Cardiac muscle cell (in vitro differentiated cells and primary cell): ENCODE measurements around the gene AKAP10. TPM values are rescaled to one million over a fixed set of nuclear protein-coding genes. Genes with fewer than 3 reads are reported as not detected.

Experiments used
- DNase-seq, 2 donors: peaks; one replicate each; pipeline versions ENCODE4 v3.0.0 to v3.0.0-alpha.2; 2010 to 2017; ENCODE audit warnings: low read depth in 1 of 2, low spot score in 1 of 2
- H3K27ac ChIP-seq: fragments of 200-600 bp; sonication (generic); 2 replicates; pipeline ENCODE4 v1.5.1; 2016
- H3K27me3 ChIP-seq: fragments of 200-600 bp; sonication (generic); 2 replicates; pipeline ENCODE4 v1.6.0; 2016; ENCODE audit warnings: control low read depth
- H3K36me3 ChIP-seq: fragments of 200-600 bp; sonication (generic); 2 replicates; pipeline ENCODE4 v1.5.1; 2016; ENCODE audit warnings: control low read depth
- H3K4me1 ChIP-seq: fragments of 200-600 bp; sonication (generic); 2 replicates; pipeline ENCODE4 v1.8.1; 2017; ENCODE audit warnings: low read depth, mild to moderate bottlenecking, mixed run types
- H3K4me3 ChIP-seq: fragments of 200-600 bp; sonication (generic); 2 replicates; pipeline ENCODE4 v1.5.1; 2016; ENCODE audit warnings: mild to moderate bottlenecking
- H3K9me3 ChIP-seq: fragments of 200-600 bp; sonication (generic); 2 replicates; pipeline ENCODE4 v1.5.1; 2017; ENCODE audit warnings: low read depth, mild to moderate bottlenecking, control low read depth
- polyA plus RNA-seq: library from polyadenylated mRNA; unstranded; fragments of >200 nt; fragmentation: Nextera tagmentation; extraction: Ambion mirVana; gene quantifications from 2 replicates; pipeline ENCODE4 v1.2.1, GENCODE V29; 2016
- total RNA-seq: library from RNA; depleted of rRNA; stranded (reverse); fragments of >200 nt; gene quantifications from 2 replicates; pipeline ENCODE4 v1.2.3, GENCODE V29; 2016
- TF ChIP-seq, protein P1 (sequence below): IDR thresholded peaks from 2 replicates; pipeline ENCODE4 v1.5.1; 2012; ENCODE audit warnings: low read depth, mild to moderate bottlenecking, low read length

Gene AKAP10
- total and polyA plus RNA-seq, 2 experiments from 2014 or later, result 12.6 to 16.3 TPM

GRCh38 chr17:19877364-19877945 is 100.2 kb downstream of the AKAP10 start:
- no peak for DNase-seq
- TF ChIP-seq, protein P1, sequence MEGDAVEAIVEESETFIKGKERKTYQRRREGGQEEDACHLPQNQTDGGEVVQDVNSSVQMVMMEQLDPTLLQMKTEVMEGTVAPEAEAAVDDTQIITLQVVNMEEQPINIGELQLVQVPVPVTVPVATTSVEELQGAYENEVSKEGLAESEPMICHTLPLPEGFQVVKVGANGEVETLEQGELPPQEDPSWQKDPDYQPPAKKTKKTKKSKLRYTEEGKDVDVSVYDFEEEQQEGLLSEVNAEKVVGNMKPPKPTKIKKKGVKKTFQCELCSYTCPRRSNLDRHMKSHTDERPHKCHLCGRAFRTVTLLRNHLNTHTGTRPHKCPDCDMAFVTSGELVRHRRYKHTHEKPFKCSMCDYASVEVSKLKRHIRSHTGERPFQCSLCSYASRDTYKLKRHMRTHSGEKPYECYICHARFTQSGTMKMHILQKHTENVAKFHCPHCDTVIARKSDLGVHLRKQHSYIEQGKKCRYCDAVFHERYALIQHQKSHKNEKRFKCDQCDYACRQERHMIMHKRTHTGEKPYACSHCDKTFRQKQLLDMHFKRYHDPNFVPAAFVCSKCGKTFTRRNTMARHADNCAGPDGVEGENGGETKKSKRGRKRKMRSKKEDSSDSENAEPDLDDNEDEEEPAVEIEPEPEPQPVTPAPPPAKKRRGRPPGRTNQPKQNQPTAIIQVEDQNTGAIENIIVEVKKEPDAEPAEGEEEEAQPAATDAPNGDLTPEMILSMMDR, result no peak
- no peaks in the 10 kb centered on the region for H3K27me3 ChIP-seq
- no peak overlapping the region for H3K4me3 ChIP-seq
- no peaks in the 10 kb centered on the region for H3K4me1 ChIP-seq
- H3K36me3 ChIP-seq, result no peaks in the 10 kb centered on the region
- no peak overlapping the region for H3K27ac ChIP-seq
- no peaks in the 10 kb centered on the region for H3K9me3 ChIP-seq

DNA sequence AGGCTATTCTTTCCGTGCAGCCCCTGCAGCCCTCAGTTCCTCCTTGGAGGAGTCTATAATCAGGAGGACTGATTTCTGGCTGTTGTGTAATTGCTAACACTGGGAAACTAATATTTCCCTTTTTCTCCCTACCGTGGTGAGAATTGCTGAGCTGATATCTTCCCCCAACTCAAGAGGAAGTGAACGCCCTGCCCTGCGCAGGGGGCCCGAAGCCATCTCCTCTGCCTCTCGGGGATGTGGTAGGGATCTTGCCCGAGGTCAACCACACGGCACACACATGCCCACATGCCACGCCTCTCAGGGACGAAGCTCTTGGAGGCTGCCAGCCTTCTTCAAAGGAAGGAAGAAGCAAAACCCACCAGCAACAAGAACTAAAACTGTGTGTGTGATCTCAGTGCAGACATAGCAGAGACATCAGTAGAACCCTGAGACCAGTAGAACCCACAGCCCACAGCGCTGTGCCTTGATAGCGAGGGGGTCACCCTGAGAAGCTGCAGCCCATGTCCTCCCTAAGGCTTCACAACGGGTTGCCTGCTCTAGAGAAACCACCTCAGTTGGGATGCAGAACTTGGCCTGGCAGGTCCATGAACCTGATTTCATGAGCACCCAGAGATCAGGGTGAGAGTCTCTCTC is 101.0 kb downstream of the AKAP10 start:
- no peak overlapping the region for H3K27ac ChIP-seq
- TF ChIP-seq, protein P1, result no peak
- DNase-seq, result no peak
- no peaks in the 10 kb centered on the region for H3K4me1 ChIP-seq
- H3K27me3 ChIP-seq, result no peaks in the 10 kb centered on the region
- no peak overlapping the region for H3K4me3 ChIP-seq
- H3K36me3 ChIP-seq, result no peaks in the 10 kb centered on the region
- H3K9me3 ChIP-seq, result no peaks in the 10 kb centered on the region

GRCh38 chr17:19874256-19874655 is 103.4 kb downstream of the AKAP10 start:
- Histone ChIP-seq H3K4me3 (no peak overlapping the region), H3K4me1 (no peaks in the 10 kb centered on the region), H3K27ac (no peak overlapping the region), H3K9me3 (no peaks in the 10 kb centered on the region), H3K36me3 (no peaks in the 10 kb centered on the region), H3K27me3 (no peaks in the 10 kb centered on the region)
- DNase-seq, result no peak
- TF ChIP-seq, protein P1, result no peak

DNA sequence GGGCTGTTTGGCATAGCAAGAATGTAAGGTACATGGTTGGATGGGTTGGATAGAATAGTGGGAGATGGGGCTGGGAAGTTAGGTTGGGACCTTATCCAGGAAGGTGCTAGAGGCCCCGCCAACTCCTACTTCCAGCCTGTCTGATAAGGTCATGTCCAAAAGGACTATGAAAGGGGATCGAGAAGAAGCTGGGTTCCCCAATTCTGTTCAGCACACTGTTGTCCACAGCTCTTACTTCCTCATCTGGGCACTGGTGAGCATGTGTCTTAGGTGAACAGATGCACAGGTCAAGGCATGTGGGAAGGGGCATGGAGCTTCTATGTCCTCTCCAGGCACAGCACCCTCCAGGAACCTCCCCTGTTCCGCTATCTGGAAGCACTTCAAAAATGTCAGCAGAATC is 104.3 kb downstream of the AKAP10 start:
- no peak for DNase-seq
- Histone ChIP-seq H3K36me3 (no peaks in the 10 kb centered on the region), H3K27ac (no peak overlapping the region), H3K27me3 (no peaks in the 10 kb centered on the region), H3K4me3 (no peak overlapping the region), H3K4me1 (no peaks in the 10 kb centered on the region), H3K9me3 (no peaks in the 10 kb centered on the region)
- TF ChIP-seq, protein P1, result no peak

GRCh38 chr17:19868079-19868395 is 109.6 kb downstream of the AKAP10 start:
- TF ChIP-seq, protein P1, result no peak
- Histone ChIP-seq H3K9me3 (no peaks in the 10 kb centered on the region), H3K27me3 (no peaks in the 10 kb centered on the region), H3K36me3 (no peaks in the 10 kb centered on the region), H3K4me1 (no peaks in the 10 kb centered on the region), H3K27ac (no peak overlapping the region), H3K4me3 (peak overlapping the region; percentile 62)
- no peak for DNase-seq
